Erythroblast (primary cell): Measurements from ENCODE around the gene KCND3.

Experiments
- GATA1 ChIP-seq: IDR thresholded peaks from 2 replicates; pipeline ENCODE4 v1.6.1; 2011; ENCODE audit warnings: low read depth, mild to moderate bottlenecking, control low read depth, low read length, moderate library complexity
- POLR2A ChIP-seq: IDR thresholded peaks from 2 replicates; pipeline ENCODE4 v1.6.1; 2011; ENCODE audit warnings: mild to moderate bottlenecking, low read length

- TF ChIP-seq POLR2A: no peak
- no peak for TF ChIP-seq GATA1
Measured at GRCh38 chr1:112034277-112034676, 44.8 kb upstream of the KCND3 start.
